Endothelial cell of umbilical vein (primary cell): ENCODE measurements around the gene STIM1. TPM values are rescaled to one million over a fixed set of nuclear protein-coding genes. Genes with fewer than 3 reads are reported as not detected.

Experiments
- BruUV-seq: library from RNA; stranded (reverse); fragments of 400-500 nt; replicated peaks from 2 replicates; lab custom pipeline; 2021; lab: Mats Ljungman, UMichigan
- CTCF ChIA-PET: fragments of 300-600, 350-600 bp; sonication (Branson Sonifier 250); formaldehyde crosslinking; loops from one replicate; lab custom pipeline; 2021; ENCODE audit warnings: antibody characterized with exemption, inconsistent platforms; lab: Charles Lee
- POLR2A ChIA-PET: fragments of 300-600, 350-600 bp; sonication (Branson Sonifier 250); formaldehyde crosslinking; loops from one replicate; lab custom pipeline; 2021; ENCODE audit warnings: antibody characterized with exemption, inconsistent platforms; lab: Charles Lee
- DNase-seq: peaks from one replicate; pipeline ENCODE4 v3.0.0-alpha.2; 2011; ENCODE audit warnings: low read depth, low spot score
- FAIRE-seq: peaks from 2 replicates; lab custom pipeline; 2011; peaks lifted over from hg19 to GRCh38; lab: Jason Lieb, UNC
- H2AFZ ChIP-seq: 2 replicates; pipeline ENCODE4 v1.6.0; 2012; ENCODE audit warnings: low read depth, low read length, control low read depth, inconsistent platforms
- H3K27ac ChIP-seq: 2 replicates; pipeline ENCODE4 v1.5.1; 2011; ENCODE audit warnings: low read depth, mild to moderate bottlenecking, control low read depth, low read length, moderate library complexity; ENCODE audit not compliant: insufficient read depth
- H3K27me3 ChIP-seq, 2 experiments: 2 replicates each; pipeline versions ENCODE4 v1.6.0 to v1.6.1; 2011; ENCODE audit warnings: low read length in 2 of 2, mixed read lengths in 1 of 2; ENCODE audit not compliant: control insufficient read depth in 2 of 2, insufficient read depth in 2 of 2
- H3K36me3 ChIP-seq, 2 experiments: 2 replicates in 1 of 2; 3 replicates in 1 of 2; pipeline ENCODE4 v1.5.1; 2011; ENCODE audit warnings: low read length in 2 of 2, mild to moderate bottlenecking in 1 of 2, moderate library complexity in 1 of 2; ENCODE audit not compliant: control insufficient read depth in 2 of 2, insufficient read depth in 2 of 2; ENCODE audit errors: extremely low read depth in 1 of 2
- H3K4me1 ChIP-seq: 3 replicates; pipeline ENCODE4 v1.5.1; 2011; ENCODE audit warnings: mild to moderate bottlenecking, low read length; ENCODE audit not compliant: control insufficient read depth, insufficient read depth; ENCODE audit errors: extremely low read depth
- H3K4me2 ChIP-seq: 2 replicates; pipeline ENCODE4 v1.6.1; 2011; ENCODE audit warnings: low read length, control low read depth, mixed read lengths; ENCODE audit not compliant: insufficient read depth
- H3K4me3 ChIP-seq, 3 experiments: fragments of 200-600 bp in 1 of 3; sonication (generic), shearing (Covaris generic) in 1 of 3; replicated peaks in 1 of 3; 2 replicates each; pipeline ENCODE4 v1.5.1; 2011 to 2016; ENCODE audit warnings: control low read depth in 3 of 3, low read length in 3 of 3, mild to moderate bottlenecking in 2 of 3, inconsistent platforms in 1 of 3, low read depth in 1 of 3, moderate library complexity in 1 of 3; ENCODE audit not compliant: insufficient read depth in 1 of 3
- H3K79me2 ChIP-seq: 2 replicates; pipeline ENCODE4 v1.6.0; 2012; ENCODE audit warnings: low read length, inconsistent platforms; ENCODE audit not compliant: control insufficient read depth, insufficient read depth
- H3K9ac ChIP-seq: replicated peaks from 2 replicates; pipeline ENCODE3; 2011; ENCODE audit warnings: low read length, control low read depth; ENCODE audit not compliant: insufficient read depth; ENCODE audit errors: extremely low read depth
- H3K9me1 ChIP-seq: replicated peaks from 3 replicates; pipeline ENCODE4 v1.6.0; 2011; ENCODE audit warnings: mild to moderate bottlenecking, low read length; ENCODE audit not compliant: control insufficient read depth, insufficient read depth; ENCODE audit errors: extremely low read depth
- H3K9me3 ChIP-seq: replicated peaks from 2 replicates; pipeline ENCODE4 v1.5.1; 2012; ENCODE audit warnings: low read length, inconsistent platforms; ENCODE audit not compliant: control insufficient read depth, insufficient read depth
- H4K20me1 ChIP-seq: replicated peaks from 2 replicates; pipeline ENCODE3; 2011; ENCODE audit warnings: mild to moderate bottlenecking, low read length; ENCODE audit not compliant: control insufficient read depth, insufficient read depth; ENCODE audit errors: extremely low read depth
- CTCF ChIP-seq, 2 donors: IDR thresholded peaks; 1 replicate in 1 of 2; 2 replicates in 1 of 2; pipeline ENCODE4 v1.5.1; 2011; ENCODE audit warnings: low read length in 2 of 2, mild to moderate bottlenecking in 2 of 2, moderate library complexity in 2 of 2, control low read depth in 1 of 2, inconsistent platforms in 1 of 2, low read depth in 1 of 2; ENCODE audit not compliant: insufficient read depth in 1 of 2; ENCODE audit errors: extremely low read depth in 1 of 2
- EZH2 ChIP-seq: IDR thresholded peaks from 2 replicates; pipeline ENCODE4 v1.6.1; 2012; ENCODE audit warnings: borderline replicate concordance, low read depth, mild to moderate bottlenecking, moderate library complexity, low read length, inconsistent platforms; ENCODE audit not compliant: severe bottlenecking
- FOS ChIP-seq: IDR thresholded peaks from 2 replicates; pipeline ENCODE4 v1.6.1; 2011; ENCODE audit warnings: mild to moderate bottlenecking, low read length, moderate library complexity, borderline replicate concordance; ENCODE audit not compliant: insufficient read depth
- GATA2 ChIP-seq: IDR thresholded peaks from 2 replicates; pipeline ENCODE4 v1.7.0; 2011; ENCODE audit warnings: low read depth, mild to moderate bottlenecking, moderate library complexity, mixed read lengths, low read length; ENCODE audit not compliant: insufficient read length, insufficient read depth
- JUN ChIP-seq: IDR thresholded peaks from 2 replicates; pipeline ENCODE4 v1.6.1; 2011; ENCODE audit warnings: borderline replicate concordance, low read depth; ENCODE audit not compliant: insufficient read length, insufficient read depth
- MYC ChIP-seq: IDR thresholded peaks from one replicate; pipeline ENCODE4 v1.6.1; 2011; ENCODE audit warnings: mild to moderate bottlenecking, low read depth, low read length
- POLR2A ChIP-seq: IDR thresholded peaks from 2 replicates; pipeline ENCODE4 v1.6.1; 2012; ENCODE audit warnings: low read depth, mild to moderate bottlenecking, control low read depth, low read length
- POLR2AphosphoS5 ChIP-seq: IDR thresholded peaks from 2 replicates; pipeline ENCODE4 v1.6.1; 2012; ENCODE audit warnings: low read depth, mild to moderate bottlenecking, control low read depth, low read length, moderate library complexity; ENCODE audit not compliant: insufficient read depth
- dilution Hi-C: fragments of 300-500 bp; cut with MboI; formaldehyde crosslinking; loops from one replicate; pipeline ENCODE4 v1.15.0; 2019; ENCODE audit warnings: low sequenced_read_pairs; ENCODE audit not compliant: extremely low pct_ligation_motif_present
- intact Hi-C: fragments of 100-400 bp; cut with micrococcal nuclease; formaldehyde crosslinking; loops from one replicate; pipeline ENCODE4 v1.10.0; 2022
- polyA plus RNA-seq, 4 experiments: library from polyadenylated mRNA; depleted of rRNA in 3 of 4; stranded (reverse) in 3 of 4; unstranded in 1 of 4; fragments of >200 nt; gene quantifications; 2 replicates each; pipeline versions ENCODE4 v1.2.1 to v1.2.3, GENCODE V29; 2011 to 2012; ENCODE audit warnings: missing spikeins in 1 of 4
- total RNA-seq: library from RNA; stranded (reverse); gene quantifications from 2 replicates; pipeline ENCODE4 v1.2.3, GENCODE V29; 2021
- TF ChIP-seq, protein P1 (sequence below): IDR thresholded peaks from 2 replicates; pipeline ENCODE4 v1.6.1; 2011; ENCODE audit not compliant: insufficient read depth, insufficient read length

The STIM1 gene
- total and polyA plus RNA-seq, 2 donors (not counting 3 experiments of a cell fraction or from before 2014, with no cell fraction given) = 32.7 to 33.4 TPM

GRCh38 chr11:3934658-3935057 is 79.2 kb downstream of the STIM1 start:
- Histone ChIP-seq H3K79me2 (no peaks in the 10 kb centered on the region), H4K20me1 (no peaks in the 10 kb centered on the region), H3K4me2 (no peak overlapping the region), H3K9me3 (no peaks in the 10 kb centered on the region), H3K4me3 (no peak overlapping the region), H3K27me3 (no peaks in the 10 kb centered on the region), H3K9me1 (no peaks in the 10 kb centered on the region), H3K4me1 (no peaks in the 10 kb centered on the region), H2AFZ (no peak overlapping the region), H3K9ac (no peak overlapping the region), H3K36me3 (no peaks in the 10 kb centered on the region), H3K27ac (no peak overlapping the region)
- ChIA-PET CTCF (no interaction called here), POLR2A (no interaction called here)
- FAIRE-seq (no peak), DNase-seq (no peak)
- dilution Hi-C loops (no loop called here), intact Hi-C loops (no loop called here)
- TF ChIP-seq FOS = no peak
- no TSS peak for BruUV-seq

GRCh38 chr11:3936517-3936916 is 81.1 kb downstream of the STIM1 start:
- FAIRE-seq (no peak), DNase-seq (no peak)
- dilution Hi-C loops (no loop called here), intact Hi-C loops (no loop called here)
- ChIA-PET POLR2A (no interaction called here), CTCF (no interaction called here)
- Histone ChIP-seq H3K4me3 (no peak overlapping the region), H3K4me1 (no peaks in the 10 kb centered on the region), H3K9me1 (no peaks in the 10 kb centered on the region), H3K9me3 (no peaks in the 10 kb centered on the region), H3K27me3 (no peaks in the 10 kb centered on the region), H3K27ac (no peak overlapping the region), H3K4me2 (no peak overlapping the region), H3K9ac (no peak overlapping the region), H2AFZ (no peak overlapping the region), H3K36me3 (no peaks in the 10 kb centered on the region), H3K79me2 (no peaks in the 10 kb centered on the region), H4K20me1 (no peaks in the 10 kb centered on the region)
- TF ChIP-seq POLR2A = no peak
- no peak for TF ChIP-seq GATA2
- no peak for TF ChIP-seq FOS
- TF ChIP-seq CTCF (IDR thresholded peaks at IDR 0.05; ENCODE audit: extremely low read depth in 1 of 2, insufficient read depth in 1 of 2, low read depth in 1 of 2, low read length in 2 of 2) = no peak
- no peak for TF ChIP-seq POLR2AphosphoS5
- TF ChIP-seq, protein P1, sequence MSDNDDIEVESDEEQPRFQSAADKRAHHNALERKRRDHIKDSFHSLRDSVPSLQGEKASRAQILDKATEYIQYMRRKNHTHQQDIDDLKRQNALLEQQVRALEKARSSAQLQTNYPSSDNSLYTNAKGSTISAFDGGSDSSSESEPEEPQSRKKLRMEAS = no peak
- TF ChIP-seq JUN = no peak
- TF ChIP-seq EZH2 = no peak
- TF ChIP-seq MYC = no peak
- no TSS peak for BruUV-seq
